GM10248 (cell line): Measurements from ENCODE around the gene CD79B.

Experiments used
- CTCF ChIA-PET: fragments of 300-600 bp; sonication (Branson Sonifier 250); formaldehyde crosslinking; extraction: SDS; loops from one replicate; lab custom pipeline; 2021; ENCODE audit warnings: antibody characterized with exemption; lab: Yijun Ruan, JAX
- POLR2A ChIA-PET: fragments of 350-650 bp; sonication (Branson Sonifier 250); formaldehyde crosslinking; extraction: SDS; loops from one replicate; lab custom pipeline; 2020; ENCODE audit warnings: antibody characterized with exemption; lab: Yijun Ruan, JAX
- DNase-seq: peaks from one replicate; pipeline ENCODE4 v3.0.0; 2012; ENCODE audit errors: extremely low spot score
- CTCF ChIP-seq: IDR thresholded peaks from 2 replicates; pipeline ENCODE4 v1.5.1; 2012; ENCODE audit warnings: mild to moderate bottlenecking, low read depth; ENCODE audit errors: extremely low read depth, missing control alignments, control extremely low read depth

CD79B gene

GRCh38 chr17:63947711-63948330 lies 15.7 kb upstream of the CD79B start:
- CTCF ChIA-PET = interaction anchor here (1.4 to 3.1 kb wide), 11 partner anchors 10 to 201 kb away, joined by 3 to 207 read pairs (median 22); partner anchors contain the start of genes CD79B, CSHL1 and GH1
- no peak for DNase-seq
- no peak for TF ChIP-seq CTCF
- POLR2A ChIA-PET = no interaction called here

- DNase-seq = peak; percentile 90
- TF ChIP-seq CTCF = peak; percentile 79
- ChIA-PET POLR2A (interaction anchor here (0.6 to 1.5 kb wide), 5 partner anchors 10 to 199 kb away, joined by 5 to 11 read pairs (median 7); no protein-coding TSS in a partner anchor), CTCF (interaction anchor here (0.6 to 3.1 kb wide), 48 partner anchors 8 to 384 kb away, joined by 3 to 207 read pairs (median 6); partner anchors contain the start of genes CD79B, CSHL1, GH1 and ICAM2)
These were observed 14.6 kb upstream of the CD79B start for GRCh38 chr17:63946440-63947363.

- TF ChIP-seq CTCF = peak; percentile 9
- DNase-seq = peak; percentile 69
- CTCF ChIA-PET = interaction anchor here (0.6 to 3.1 kb wide), 47 partner anchors 8 to 385 kb away, joined by 3 to 207 read pairs (median 6); partner anchors contain the start of genes CD79B, CSHL1, GH1 and ICAM2
- POLR2A ChIA-PET = interaction anchor here (0.9 to 1.5 kb wide), 3 partner anchors 23 to 200 kb away, joined by 5 to 11 read pairs (median 7); no protein-coding TSS in a partner anchor
These were observed 13.8 kb upstream of the CD79B start for GRCh38 chr17:63945784-63946439.

GRCh38 chr17:63944736-63945499 lies 12.8 kb upstream of the CD79B start:
- ChIA-PET CTCF (interaction anchor here (1.0 to 3.1 kb wide), 11 partner anchors 8 to 80 kb away, joined by 4 to 207 read pairs (median 26); partner anchors contain the start of genes CD79B, CSHL1 and GH1), POLR2A (interaction anchor here (1.4 kb wide), 1 partner anchor 201 kb away, joined by 7 read pairs; no protein-coding TSS in a partner anchor)
- DNase-seq = no peak
- no peak for TF ChIP-seq CTCF

GRCh38 chr17:63943745-63944144 lies 11.6 kb upstream of the CD79B start:
- CTCF ChIA-PET = interaction anchor here (1.0 kb wide), 1 partner anchor 24 kb away, joined by 4 read pairs; no protein-coding TSS in a partner anchor
- TF ChIP-seq CTCF = no peak
- POLR2A ChIA-PET = no interaction called here
- DNase-seq = no peak
